Activated CD4-positive, alpha-beta T cell treated with anti-CD3 and anti-CD28 coated beads, Interleukin-2, Interleukin-4, amounts not matched to agents 100 ng/mL and 50 ng/mL, durations not matched to agents 16 hours and 8 hours (primary cell): ENCODE data around the gene POLR2H.
"Not testable (repeated sequence)": the region's sequence is repeated elsewhere in the genome, so short reads cannot be mapped to it uniquely, and the experiment has no call there.

Experiments
- DNase-seq: peaks from one replicate; pipeline ENCODE4 v3.0.0-alpha.2; 2020; ENCODE audit warnings: low spot score

The POLR2H gene

DNA sequence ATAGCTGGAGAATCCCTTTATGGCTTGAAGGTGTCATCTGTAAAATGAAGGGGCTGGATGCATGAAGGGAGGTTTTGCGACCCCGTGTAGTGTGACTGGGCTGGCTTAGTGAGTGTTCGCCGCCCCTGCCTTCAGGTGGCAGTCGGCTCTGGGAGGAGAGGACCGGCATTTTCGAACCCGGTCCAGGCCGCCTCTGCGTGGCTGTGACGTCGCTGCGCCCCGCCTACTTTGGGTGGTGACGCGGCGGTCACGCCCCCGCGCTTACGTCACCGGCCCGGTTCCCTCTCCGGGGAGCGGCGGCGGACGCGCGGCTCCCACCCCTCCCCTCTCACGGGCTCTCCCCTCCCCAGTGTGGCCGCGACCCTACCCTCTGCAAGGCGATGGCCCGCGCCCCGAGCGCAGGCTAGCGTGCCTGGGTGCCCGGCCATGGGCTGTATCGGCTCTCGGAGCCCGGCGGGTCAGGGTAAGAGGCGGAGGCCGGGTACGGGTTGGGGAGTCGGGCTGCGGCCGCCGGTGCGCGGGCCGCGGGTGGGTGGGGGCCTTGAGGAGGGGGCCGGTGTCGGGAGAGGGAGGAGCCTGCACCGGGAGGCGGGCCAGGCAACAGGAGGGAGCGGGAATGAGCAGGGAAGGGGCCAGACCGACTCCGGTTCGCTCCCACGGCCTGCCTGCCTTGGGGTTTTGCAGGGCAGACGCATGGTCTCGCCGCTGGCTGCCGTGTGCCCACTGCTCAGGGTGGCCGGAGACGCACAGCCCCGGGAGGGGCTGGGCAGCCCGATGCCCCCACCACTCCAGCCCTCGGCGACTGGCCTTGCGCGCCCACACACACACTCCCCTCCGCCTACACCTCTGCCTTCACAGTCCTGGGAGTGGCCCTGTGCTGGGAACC lies 25.6 kb upstream of the POLR2H start:
- DNase-seq, result peak; percentile 87

DNA sequence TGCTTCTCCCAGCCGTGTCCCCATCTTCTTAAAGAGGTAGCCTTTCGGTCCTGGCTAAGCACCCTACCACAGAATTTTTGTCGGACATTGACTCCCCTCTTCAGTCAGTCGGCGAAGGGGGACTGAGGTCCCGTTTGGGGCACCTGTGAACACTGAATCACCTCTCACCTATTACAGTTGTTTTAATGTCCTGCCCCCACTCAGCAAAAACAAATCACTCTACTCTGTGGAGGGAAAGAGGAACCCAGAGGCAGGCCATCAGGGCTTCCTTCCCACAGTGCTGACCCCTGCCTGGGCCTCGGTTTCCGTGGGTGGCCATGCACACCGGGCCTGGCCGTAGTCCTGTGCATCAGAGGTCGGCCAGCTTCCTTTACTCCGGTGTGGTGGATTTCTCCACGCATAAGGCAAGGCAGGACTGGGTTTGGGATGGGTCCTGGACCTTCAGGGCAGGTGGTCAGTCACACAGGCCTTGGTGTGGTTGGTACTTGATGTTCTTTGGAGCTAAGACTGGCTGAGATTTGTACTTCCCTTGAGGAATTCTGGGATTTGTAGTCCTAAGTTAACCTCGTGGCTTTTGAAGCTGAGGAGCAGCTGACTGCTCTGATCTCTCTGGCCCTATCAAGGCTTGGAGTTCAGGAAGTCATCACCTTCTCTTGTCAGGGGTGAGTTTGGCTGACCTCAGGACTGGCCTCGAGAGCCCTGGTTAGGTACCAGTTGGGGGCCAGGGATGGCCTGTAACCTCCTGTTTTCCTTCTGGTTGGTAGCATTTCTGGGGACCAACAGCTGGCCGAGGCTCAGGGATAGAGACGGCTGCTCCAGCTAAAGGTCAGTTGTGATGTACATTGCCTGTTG lies 24.7 kb upstream of the POLR2H start:
- DNase-seq, result no peak

DNA sequence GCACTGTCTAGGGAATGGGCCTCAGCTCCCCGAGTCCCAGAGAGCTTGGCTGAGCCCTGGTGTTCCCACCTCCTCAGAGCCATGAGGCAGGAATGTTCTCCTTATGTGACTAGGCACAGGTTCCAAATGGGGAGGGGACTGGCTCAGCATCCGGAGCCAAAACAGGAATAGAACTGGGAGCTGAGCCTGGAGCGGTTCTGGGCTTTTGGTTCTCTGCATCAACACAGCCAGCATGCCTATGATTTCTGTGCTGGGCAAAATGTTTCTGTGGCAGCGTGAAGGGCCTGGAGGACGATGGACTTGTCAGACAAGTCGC lies 24.2 kb upstream of the POLR2H start, which contains the start of gene FAM131A:
TSS of gene FAM131A (plus strand) at position 202 of the 316 bp plus-strand sequence. CDS start at position 233, 31 bp downstream.
- no peak for DNase-seq

DNA sequence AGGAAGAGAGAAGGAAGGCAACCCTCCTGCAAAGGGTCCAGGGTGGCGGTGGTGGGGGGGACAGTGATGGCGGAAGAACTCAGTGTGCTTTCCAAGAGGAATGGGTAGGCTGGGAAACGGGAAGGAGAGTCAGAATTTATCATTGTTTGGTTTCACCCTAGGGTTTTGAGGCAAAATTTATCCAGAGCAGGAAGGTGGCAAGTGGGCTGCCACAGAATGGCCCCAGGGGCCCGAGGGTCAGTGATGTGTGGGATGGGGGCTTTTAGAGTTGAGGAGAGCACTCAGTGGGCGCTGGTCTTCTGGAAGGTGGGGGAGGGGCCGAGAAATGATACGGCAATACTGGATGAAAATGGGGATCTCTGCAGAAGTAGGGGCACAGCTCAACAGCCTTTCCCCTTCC lies 23.5 kb upstream of the POLR2H start:
- no peak for DNase-seq

DNA sequence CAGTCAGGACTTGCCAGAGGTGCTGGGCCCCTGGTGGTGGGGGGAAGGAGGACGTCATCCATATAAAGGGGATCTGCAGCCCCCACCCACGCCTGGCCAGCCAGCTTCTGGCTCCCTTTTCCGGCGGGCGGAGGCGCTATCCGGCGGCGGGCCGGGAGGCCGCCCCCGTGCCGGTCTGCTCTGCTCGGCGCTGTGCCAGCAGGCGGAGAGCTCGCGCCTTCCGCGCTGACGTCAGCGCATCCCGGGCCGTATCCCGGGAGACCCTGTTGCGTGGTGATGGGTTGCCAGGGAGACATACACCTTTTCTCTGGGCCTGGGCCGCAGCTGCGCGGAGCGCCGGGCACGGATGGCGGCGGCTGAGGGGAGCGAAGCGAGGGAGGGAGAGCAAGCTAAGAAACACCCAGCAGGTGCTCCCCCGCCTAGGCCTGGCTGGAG lies 23.0 kb upstream of the POLR2H start:
- DNase-seq, result no peak

DNA sequence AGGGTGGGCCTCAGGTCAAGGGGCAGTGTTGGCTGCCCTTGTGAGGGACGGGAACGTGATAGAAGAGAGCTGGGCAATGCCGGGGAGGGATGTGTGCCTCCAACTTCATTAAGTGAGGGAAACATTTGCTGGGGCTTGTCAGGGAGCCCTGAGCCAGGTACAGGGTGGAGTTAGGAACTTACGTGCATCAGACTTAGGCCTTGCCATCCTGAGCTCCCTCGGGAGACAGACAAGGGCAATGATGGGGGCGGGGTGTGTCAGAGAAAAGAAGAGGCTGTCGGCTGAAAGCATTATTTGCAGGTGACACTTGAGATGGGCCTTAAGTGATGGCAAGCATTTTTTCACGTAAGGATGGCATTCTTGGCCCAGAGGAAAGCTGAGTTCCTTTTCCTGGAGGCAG lies 22.5 kb upstream of the POLR2H start:
- DNase-seq, result no peak

DNA sequence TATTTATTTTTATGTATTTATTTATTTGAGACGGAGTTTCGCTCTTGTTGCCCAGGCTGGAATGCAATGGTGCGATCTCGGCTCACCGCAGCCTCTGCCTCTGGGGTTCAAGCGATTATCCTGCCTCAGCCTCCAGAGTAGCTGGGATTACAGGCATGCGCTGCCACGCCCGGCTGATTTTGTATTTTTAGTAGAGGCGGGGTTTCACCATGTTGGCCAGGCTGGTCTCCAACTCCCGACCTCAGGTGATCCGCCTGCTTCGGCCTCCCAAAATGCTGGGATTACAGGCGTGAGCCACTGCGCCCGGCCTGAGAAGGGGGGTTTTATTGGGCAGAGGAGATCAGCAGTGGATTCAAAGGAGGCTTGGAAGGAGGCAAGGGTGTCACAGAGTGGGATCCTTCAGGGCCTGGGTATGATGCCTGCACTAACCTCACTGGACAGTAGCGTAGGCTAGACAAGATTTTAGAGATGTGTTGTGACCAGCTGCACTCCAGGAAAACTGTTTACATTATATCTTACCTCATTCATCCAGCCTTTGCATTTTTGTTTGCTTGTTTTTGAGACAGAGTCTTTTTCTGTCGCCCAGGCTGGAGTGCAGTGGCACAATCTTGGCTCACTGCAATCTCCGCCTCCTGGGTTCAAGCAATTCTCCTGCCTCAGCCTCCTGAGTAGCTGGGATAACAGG lies 21.9 kb upstream of the POLR2H start:
- not testable (repeated sequence) for DNase-seq

DNA sequence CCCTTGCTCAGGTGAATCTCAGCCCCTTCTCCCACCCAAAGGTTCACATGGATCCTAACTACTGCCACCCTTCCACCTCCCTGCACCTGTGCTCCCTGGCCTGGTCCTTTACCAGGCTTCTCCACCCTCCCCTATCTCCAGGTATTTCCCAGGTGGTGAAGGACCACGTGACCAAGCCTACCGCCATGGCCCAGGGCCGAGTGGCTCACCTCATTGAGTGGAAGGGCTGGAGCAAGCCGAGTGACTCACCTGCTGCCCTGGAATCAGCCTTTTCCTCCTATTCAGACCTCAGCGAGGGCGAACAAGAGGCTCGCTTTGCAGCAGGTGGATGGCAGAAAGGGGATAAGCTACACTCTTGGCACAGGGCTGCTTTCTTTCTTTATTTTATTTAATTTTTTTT lies 19.6 kb upstream of the POLR2H start:
- no peak for DNase-seq

DNA sequence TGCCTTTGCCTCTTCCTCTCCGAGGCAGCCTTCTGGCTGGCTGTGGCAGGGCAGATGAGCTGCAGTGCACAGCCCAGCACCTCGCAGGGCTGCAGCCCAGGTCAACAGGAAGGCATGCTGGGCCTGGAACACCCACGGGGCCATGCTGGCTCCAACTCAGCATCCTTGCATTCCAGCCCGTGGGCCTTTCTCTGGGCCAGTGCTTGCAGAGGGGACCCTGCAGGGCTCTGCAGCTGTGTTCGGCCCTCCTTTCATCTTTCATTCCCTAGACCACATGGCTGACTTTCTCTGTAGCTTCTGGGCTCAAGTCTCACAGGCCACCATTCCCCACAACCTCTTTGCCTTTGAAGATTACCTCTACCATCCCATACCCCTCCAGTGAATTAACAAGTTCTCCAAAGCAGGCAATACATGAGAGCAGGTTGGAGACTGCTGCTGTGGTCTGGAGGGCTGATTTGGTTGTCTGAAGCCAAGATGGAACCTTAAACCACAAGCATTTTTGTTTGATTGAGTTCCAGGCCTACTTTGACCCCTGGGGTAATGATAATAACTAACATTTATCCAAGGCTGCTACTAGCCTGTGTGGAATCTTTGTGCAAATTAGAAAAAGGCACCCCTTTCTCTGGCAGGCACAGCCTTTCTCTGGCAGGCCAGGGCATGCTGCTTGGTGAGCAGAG lies 18.2 kb upstream of the POLR2H start:
- no peak for DNase-seq

DNA sequence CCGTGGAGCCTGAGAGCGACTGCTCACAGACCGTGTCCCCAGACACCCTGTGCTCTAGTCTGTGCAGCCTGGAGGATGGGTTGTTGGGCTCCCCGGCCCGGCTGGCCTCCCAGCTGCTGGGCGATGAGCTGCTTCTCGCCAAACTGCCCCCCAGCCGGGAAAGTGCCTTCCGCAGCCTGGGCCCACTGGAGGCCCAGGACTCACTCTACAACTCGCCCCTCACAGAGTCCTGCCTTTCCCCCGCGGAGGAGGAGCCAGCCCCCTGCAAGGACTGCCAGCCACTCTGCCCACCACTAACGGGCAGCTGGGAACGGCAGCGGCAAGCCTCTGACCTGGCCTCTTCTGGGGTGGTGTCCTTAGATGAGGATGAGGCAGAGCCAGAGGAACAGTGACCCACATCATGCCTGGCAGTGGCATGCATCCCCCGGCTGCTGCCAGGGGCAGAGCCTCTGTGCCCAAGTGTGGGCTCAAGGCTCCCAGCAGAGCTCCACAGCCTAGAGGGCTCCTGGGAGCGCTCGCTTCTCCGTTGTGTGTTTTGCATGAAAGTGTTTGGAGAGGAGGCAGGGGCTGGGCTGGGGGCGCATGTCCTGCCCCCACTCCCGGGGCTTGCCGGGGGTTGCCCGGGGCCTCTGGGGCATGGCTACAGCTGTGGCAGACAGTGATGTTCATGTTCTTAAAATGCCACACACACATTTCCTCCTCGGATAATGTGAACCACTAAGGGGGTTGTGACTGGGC lies 16.8 kb upstream of the POLR2H start:
- DNase-seq, result no peak

DNA sequence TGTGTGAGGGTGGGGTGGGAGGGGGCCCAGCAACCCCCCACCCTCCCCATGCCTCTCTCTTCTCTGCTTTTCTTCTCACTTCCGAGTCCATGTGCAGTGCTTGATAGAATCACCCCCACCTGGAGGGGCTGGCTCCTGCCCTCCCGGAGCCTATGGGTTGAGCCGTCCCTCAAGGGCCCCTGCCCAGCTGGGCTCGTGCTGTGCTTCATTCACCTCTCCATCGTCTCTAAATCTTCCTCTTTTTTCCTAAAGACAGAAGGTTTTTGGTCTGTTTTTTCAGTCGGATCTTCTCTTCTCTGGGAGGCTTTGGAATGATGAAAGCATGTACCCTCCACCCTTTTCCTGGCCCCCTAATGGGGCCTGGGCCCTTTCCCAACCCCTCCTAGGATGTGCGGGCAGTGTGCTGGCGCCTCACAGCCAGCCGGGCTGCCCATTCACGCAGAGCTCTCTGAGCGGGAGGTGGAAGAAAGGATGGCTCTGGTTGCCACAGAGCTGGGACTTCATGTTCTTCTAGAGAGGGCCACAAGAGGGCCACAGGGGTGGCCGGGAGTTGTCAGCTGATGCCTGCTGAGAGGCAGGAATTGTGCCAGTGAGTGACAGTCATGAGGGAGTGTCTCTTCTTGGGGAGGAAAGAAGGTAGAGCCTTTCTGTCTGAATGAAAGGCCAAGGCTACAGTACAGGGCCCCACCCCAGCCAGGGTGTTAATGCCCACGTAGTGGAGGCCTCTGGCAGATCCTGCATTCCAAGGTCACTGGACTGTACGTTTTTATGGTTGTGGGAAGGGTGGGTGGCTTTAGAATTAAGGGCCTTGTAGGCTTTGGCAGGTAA lies 16.0 kb upstream of the POLR2H start:
- no peak for DNase-seq

DNA sequence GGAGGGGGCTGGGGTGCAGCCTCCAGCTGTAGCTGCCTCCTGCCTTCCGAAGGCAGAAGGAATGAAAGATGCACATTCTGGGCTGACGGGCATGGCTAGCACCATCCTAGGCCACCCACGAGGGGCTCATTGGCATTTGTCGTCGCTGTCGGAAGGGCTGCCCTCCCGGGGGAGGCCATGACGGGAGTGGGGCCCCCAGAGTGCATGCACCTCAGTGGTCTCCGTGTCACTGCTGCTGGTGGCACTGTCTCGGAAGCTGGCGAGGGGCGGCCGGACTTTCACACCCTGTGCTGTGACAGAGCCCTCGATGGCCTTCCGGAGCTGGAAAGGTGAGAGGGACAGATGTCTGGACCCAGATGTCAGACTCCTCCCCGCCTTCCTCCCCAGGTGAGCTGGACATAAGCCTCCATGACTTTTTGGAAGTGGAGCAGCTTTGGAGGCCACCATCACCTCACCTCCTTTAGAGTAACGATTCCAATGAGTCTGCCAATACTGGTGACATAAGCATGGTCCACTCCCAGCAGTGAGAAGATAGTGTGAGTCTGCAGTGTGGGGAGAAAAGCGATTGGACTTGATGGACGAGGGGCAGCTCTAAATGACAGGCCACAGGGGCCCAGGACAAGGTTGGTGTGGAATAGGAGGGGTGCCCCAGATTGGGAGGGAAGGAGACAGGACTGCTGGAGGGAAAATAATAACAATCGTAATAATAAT lies 14.9 kb upstream of the POLR2H start:
- no peak for DNase-seq

DNA sequence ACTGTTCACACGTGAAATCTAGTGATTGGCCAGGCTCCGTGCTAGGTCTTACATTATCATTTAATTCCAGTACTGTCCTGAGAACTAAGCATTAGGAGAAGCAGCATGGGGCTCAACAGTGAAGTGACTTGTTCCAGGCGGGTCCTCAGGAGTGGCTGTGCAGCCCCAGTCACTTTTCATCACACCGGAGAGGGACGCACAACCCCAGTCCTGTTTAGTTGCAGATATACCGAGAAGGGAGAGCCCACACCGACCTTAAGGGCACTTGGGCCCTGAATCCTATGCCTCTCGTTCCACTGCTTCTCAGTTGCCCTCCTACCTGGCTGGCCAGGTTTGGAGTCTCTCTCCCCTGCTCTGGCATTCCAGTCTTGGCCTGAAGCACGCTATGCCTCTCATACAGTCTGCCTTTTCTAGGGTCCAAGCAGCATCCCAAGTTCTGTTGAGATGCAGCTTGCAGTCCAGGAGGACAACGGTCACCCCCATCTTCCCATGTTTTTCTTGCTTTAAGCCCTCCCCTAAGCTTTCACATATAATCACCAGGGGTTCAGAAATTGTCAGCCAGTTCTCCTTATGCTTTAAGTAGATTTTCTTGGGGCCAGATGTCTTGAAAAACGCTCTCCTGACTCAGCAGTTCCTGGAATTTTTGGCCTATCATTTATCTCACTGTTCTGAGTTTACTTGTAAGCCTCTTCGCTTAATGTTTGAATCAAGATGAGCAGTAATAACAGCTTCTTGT lies 14.0 kb upstream of the POLR2H start:
- no peak for DNase-seq

DNA sequence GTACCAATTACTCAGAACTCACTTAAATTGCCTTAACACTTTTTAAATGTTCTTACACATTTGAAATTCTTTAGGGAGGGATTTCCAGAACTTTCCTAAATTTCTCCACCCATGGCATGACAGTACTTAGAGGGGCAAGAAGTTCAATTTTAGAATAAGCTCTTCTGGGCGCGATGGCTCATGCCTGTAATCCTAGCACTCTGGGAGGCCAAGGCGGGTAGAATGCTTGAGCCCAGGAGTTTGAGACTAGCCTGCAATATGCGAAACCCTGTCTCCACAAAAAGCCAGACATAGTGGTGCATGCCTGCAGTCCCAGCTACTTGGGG lies 13.5 kb upstream of the POLR2H start:
- DNase-seq, result no peak

DNA sequence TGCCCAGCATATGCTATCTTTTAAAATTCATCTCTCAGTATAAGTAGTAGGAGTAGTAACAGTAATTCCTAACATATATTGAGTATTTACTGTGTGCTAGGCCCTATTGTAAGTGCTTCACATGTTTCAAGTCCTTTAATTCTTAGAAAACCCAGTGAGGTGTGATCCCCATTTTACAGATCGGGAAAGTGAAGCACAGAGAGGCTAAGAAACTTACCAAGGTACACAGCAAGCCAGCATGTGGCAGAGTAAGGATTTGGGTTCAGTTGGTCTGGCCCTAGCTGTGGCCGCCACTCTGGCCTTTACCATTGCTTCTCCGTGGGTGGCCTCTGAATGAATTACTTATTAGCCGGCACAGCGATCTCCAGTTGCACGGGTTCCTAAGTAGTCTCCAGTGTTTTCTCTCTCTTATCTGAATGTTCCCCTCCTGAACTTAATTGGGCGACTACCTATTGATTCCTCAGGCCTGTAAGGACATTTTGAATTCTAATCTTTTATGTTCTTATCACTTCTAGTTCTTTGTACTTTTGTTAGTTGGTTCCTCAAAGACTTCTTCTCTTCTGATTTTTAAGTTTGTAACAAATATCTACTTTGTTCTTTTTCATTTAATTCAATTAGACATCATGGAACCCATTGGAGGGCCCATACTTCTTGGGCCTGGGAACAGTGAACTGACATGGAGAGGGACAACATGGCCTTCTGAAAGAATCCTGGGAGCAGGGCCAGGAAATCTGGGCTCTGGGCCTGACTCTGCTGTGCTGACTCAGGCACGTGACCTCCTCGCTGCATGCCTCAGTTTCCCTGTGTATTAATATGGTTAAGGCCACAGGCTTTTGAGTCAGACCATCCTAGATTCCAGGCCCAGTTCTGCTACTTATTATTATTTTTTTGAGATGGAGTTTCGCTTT lies 11.7 kb upstream of the POLR2H start:
- no peak for DNase-seq

DNA sequence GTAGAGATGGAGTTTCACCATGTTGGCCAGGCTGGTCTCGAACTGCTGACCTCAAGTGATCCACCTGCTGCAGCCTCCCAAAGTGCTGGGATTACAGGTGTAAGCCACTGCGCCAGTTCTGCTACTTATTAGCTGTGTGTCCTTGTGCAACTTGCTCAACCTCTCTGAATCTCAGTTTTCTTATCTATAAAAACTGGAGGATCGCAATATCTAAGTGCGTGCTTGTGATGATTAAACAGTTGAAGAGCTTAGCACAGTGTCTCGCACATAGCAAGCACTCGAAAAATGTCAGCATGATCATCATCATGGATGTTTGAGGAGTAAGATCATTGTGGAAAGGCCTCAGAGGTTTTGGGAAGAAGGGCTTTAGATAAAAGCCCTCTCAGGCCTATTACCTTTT lies 10.9 kb upstream of the POLR2H start:
- no peak for DNase-seq

DNA sequence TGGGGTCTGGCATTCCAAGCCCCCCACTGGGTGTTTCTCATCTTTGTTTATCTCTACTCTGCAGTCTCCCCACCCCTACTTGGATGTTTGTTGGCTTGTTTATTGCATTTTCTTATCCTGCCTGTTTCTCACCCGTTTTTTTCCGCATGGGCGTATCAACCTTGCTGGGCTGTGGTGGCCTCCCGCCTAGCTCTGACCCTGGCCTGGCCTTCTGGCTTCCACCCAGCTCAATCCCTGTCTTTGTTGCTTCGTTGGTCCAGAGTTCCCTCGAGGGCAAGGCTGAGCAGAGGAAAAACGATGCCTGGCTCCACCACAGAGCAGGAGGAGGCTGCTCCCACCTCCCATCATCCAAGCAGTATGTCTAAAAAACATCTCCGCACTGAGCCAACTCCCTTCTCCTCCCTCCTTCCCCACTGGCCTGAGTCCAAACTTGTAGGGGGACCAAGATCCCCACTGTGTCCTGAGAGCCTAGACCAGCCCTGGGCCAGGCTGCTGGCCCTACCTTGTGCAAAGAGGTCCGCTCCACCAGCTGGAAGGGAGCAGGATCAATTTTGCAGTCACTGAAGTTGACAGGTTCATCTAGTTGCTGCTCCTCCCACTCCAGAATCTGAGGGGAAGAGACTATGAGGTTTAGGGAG lies 9.9 kb upstream of the POLR2H start:
- DNase-seq, result no peak
